ENCODE data around the gene RAB5B.

Gene RAB5B

GRCh38 chr12:56020423-56021184, 46.7 kb downstream of the RAB5B start, which contains the start of gene IKZF4:
IKZF4 (plus strand) TSS chr12:56021043; CDS start chr12:56021494, 451 bp downstream.
- peak within 1 kb of the TSS; percentile 82 for H2AFZ ChIP-seq
- peak within 1 kb of the TSS; percentile 28 for H3K4me3 ChIP-seq (ENCODE audit: low read depth, low read length)
- H3K27ac ChIP-seq = peak within 1 kb of the TSS; percentile 94
- no peaks in the 10 kb centered on the region for H3K36me3 ChIP-seq (ENCODE audit: control insufficient read depth, insufficient read depth, low read length)
- H3K4me1 ChIP-seq = peaks cover 20% of the 10 kb centered on the region
- no peaks in the 10 kb centered on the region for H3K27me3 ChIP-seq (ENCODE audit: control insufficient read depth, insufficient read depth, low read length)
- TF ChIP-seq CTCF (IDR thresholded peaks at IDR 0.05) = no peak
- no peaks in the 10 kb centered on the region for H3K9me3 ChIP-seq (ENCODE audit: control insufficient read depth, low read length)
- peak within 1 kb of the TSS; percentile 65 for H3K4me2 ChIP-seq (ENCODE audit: low read length)
- H3K9ac ChIP-seq = peak within 1 kb of the TSS; percentile 3
- H3K79me2 ChIP-seq = peaks cover 17% of the 10 kb centered on the region

- Histone ChIP-seq H3K27ac (peak overlapping the region; percentile 94), H3K27me3 (ENCODE audit: control insufficient read depth, insufficient read depth, low read length) (no peaks in the 10 kb centered on the region), H3K4me1 (peaks cover 20% of the 10 kb centered on the region), H3K4me2 (ENCODE audit: low read length) (peak overlapping the region; percentile 65), H2AFZ (peak overlapping the region; percentile 63), H3K9me3 (ENCODE audit: control insufficient read depth, low read length) (no peaks in the 10 kb centered on the region), H3K36me3 (ENCODE audit: control insufficient read depth, insufficient read depth, low read length) (no peaks in the 10 kb centered on the region), H3K4me3 (ENCODE audit: low read depth, low read length) (peak overlapping the region; percentile 28), H3K79me2 (peaks cover 17% of the 10 kb centered on the region), H3K9ac (peak overlapping the region; percentile 3)
- TF ChIP-seq CTCF (IDR thresholded peaks at IDR 0.05) = no peak
These were observed 48.1 kb downstream of the RAB5B start for GRCh38 chr12:56021889-56022497.

GRCh38 chr12:56028511-56029165, 54.8 kb downstream of the RAB5B start:
- H3K9me3 ChIP-seq (ENCODE audit: control insufficient read depth, low read length) = no peaks in the 10 kb centered on the region
- no peak overlapping the region for H3K9ac ChIP-seq
- no peaks in the 10 kb centered on the region for H3K36me3 ChIP-seq (ENCODE audit: control insufficient read depth, insufficient read depth, low read length)
- peak overlapping the region; percentile 54 for H3K27ac ChIP-seq
- H3K79me2 ChIP-seq = peaks cover 12% of the 10 kb centered on the region
- peak overlapping the region; percentile 33 for H3K4me3 ChIP-seq (ENCODE audit: low read depth, low read length)
- TF ChIP-seq CTCF (IDR thresholded peaks at IDR 0.05) = no peak
- H3K4me1 ChIP-seq = peaks cover 10% of the 10 kb centered on the region
- H2AFZ ChIP-seq = no peak overlapping the region
- no peaks in the 10 kb centered on the region for H3K27me3 ChIP-seq (ENCODE audit: control insufficient read depth, insufficient read depth, low read length)
- H3K4me2 ChIP-seq (ENCODE audit: low read length) = peak overlapping the region; percentile 34

- TF ChIP-seq CTCF (IDR thresholded peaks at IDR 0.05) = no peak
- peaks cover 11% of the 10 kb centered on the region for H3K79me2 ChIP-seq
These were observed 55.3 kb downstream of the RAB5B start for GRCh38 chr12:56029166-56029519.

More at GRCh38 chr12:56029166-56029519, 55.3 kb downstream of the RAB5B start:
- Histone ChIP-seq H3K9me3 (ENCODE audit: control insufficient read depth, low read length) (no peaks in the 10 kb centered on the region), H3K9ac (no peak overlapping the region), H3K4me1 (peaks cover 10% of the 10 kb centered on the region), H3K4me2 (ENCODE audit: low read length) (peak overlapping the region; percentile 34), H3K27ac (peak overlapping the region; percentile 54), H3K36me3 (ENCODE audit: control insufficient read depth, insufficient read depth, low read length) (no peaks in the 10 kb centered on the region), H3K4me3 (ENCODE audit: low read depth, low read length) (peak overlapping the region; percentile 33), H3K27me3 (ENCODE audit: control insufficient read depth, insufficient read depth, low read length) (no peaks in the 10 kb centered on the region), H2AFZ (no peak overlapping the region)

Measured in parathyroid adenoma (tissue), 2 donors.